ENCODE results near the gene KSR2.
"Not testable (repeated sequence)": the region's sequence is repeated elsewhere in the genome, so short reads cannot be mapped to it uniquely, and the experiment has no call there.

Gene KSR2

GRCh38 chr12:117921929-117922777 lies 46.6 kb downstream of the KSR2 start:
- Mint-ChIP-seq H3K27ac (no peak overlapping the region), H3K4me1 (no peaks in the 10 kb centered on the region), H3K36me3 (no peaks in the 10 kb centered on the region), H3K27me3 (peaks cover 10% of the 10 kb centered on the region), H3K9me3 (no peaks in the 10 kb centered on the region), H3K4me3 (no peak overlapping the region)
- DNase-seq (ENCODE audit: low spot score in 2 of 2) (no peak), ATAC-seq (ENCODE audit: low read depth) (no peak)

GRCh38 chr12:117919479-117919878 lies 49.3 kb downstream of the KSR2 start:
- Mint-ChIP-seq H3K36me3 (no peaks in the 10 kb centered on the region), H3K9me3 (no peaks in the 10 kb centered on the region), H3K4me1 (no peaks in the 10 kb centered on the region), H3K27ac (no peak overlapping the region), H3K27me3 (peaks cover 7% of the 10 kb centered on the region), H3K4me3 (no peak overlapping the region)
- DNase-seq (ENCODE audit: low spot score in 2 of 2) (no peak), ATAC-seq (ENCODE audit: low read depth) (no peak)

GRCh38 chr12:117914686-117915085 lies 54.1 kb downstream of the KSR2 start:
- Mint-ChIP-seq H3K27me3 (peaks cover 7% of the 10 kb centered on the region), H3K9me3 (peaks cover 10% of the 10 kb centered on the region), H3K27ac (no peak overlapping the region), H3K4me3 (no peak overlapping the region), H3K4me1 (no peaks in the 10 kb centered on the region), H3K36me3 (no peaks in the 10 kb centered on the region)
- no peak for DNase-seq (ENCODE audit: low spot score in 2 of 2)
- ATAC-seq (ENCODE audit: low read depth) = no peak

- Mint-ChIP-seq H3K9me3 (peaks cover 10% of the 10 kb centered on the region), H3K27ac (no peak overlapping the region), H3K4me1 (no peaks in the 10 kb centered on the region), H3K36me3 (no peaks in the 10 kb centered on the region), H3K27me3 (peaks cover 2% of the 10 kb centered on the region), H3K4me3 (no peak overlapping the region)
- no peak for ATAC-seq (ENCODE audit: low read depth)
- no peak for DNase-seq (ENCODE audit: low spot score in 2 of 2)
These were observed 56.0 kb downstream of the KSR2 start for GRCh38 chr12:117912756-117913155.

GRCh38 chr12:117908411-117908810 lies 60.4 kb downstream of the KSR2 start:
- ATAC-seq (ENCODE audit: low read depth) (no peak), DNase-seq (ENCODE audit: low spot score in 2 of 2) (no peak)
- Mint-ChIP-seq H3K36me3 (no peaks in the 10 kb centered on the region), H3K4me1 (no peaks in the 10 kb centered on the region), H3K27me3 (no peaks in the 10 kb centered on the region), H3K27ac (no peak overlapping the region), H3K4me3 (no peak overlapping the region), H3K9me3 (peaks cover 10% of the 10 kb centered on the region)

- H3K36me3 Mint-ChIP-seq = no peaks in the 10 kb centered on the region
- no peak overlapping the region for H3K27ac Mint-ChIP-seq
- H3K4me1 Mint-ChIP-seq = no peaks in the 10 kb centered on the region
- no peak overlapping the region for H3K4me3 Mint-ChIP-seq
- no peaks in the 10 kb centered on the region for H3K27me3 Mint-ChIP-seq
- peaks cover 9% of the 10 kb centered on the region for H3K9me3 Mint-ChIP-seq
- no peak for DNase-seq (ENCODE audit: low spot score in 2 of 2)
- no peak for ATAC-seq (ENCODE audit: low read depth)
These were observed 61.6 kb downstream of the KSR2 start for GRCh38 chr12:117907108-117907689.

- Mint-ChIP-seq H3K36me3 (no peaks in the 10 kb centered on the region), H3K4me3 (no peak overlapping the region), H3K27ac (no peak overlapping the region), H3K4me1 (no peaks in the 10 kb centered on the region), H3K9me3 (no peaks in the 10 kb centered on the region), H3K27me3 (no peaks in the 10 kb centered on the region)
- DNase-seq (ENCODE audit: low spot score in 2 of 2) (no peak), ATAC-seq (ENCODE audit: low read depth) (no peak)
These were observed 64.7 kb downstream of the KSR2 start for GRCh38 chr12:117904051-117904450.

GRCh38 chr12:117903110-117903840 lies 65.5 kb downstream of the KSR2 start:
- no peak overlapping the region for H3K4me3 Mint-ChIP-seq
- ATAC-seq (ENCODE audit: low read depth) (no peak), DNase-seq (ENCODE audit: low spot score in 2 of 2) (no peak)
- H3K4me1 Mint-ChIP-seq = no peaks in the 10 kb centered on the region
- no peaks in the 10 kb centered on the region for H3K36me3 Mint-ChIP-seq
- H3K27ac Mint-ChIP-seq = no peak overlapping the region
- no peaks in the 10 kb centered on the region for H3K9me3 Mint-ChIP-seq
- H3K27me3 Mint-ChIP-seq = no peaks in the 10 kb centered on the region

- DNase-seq (ENCODE audit: low spot score in 2 of 2) = no peak
- Mint-ChIP-seq H3K27ac (no peak overlapping the region), H3K4me3 (no peak overlapping the region), H3K27me3 (no peaks in the 10 kb centered on the region), H3K4me1 (no peaks in the 10 kb centered on the region), H3K9me3 (no peaks in the 10 kb centered on the region), H3K36me3 (no peaks in the 10 kb centered on the region)
- no peak for ATAC-seq (ENCODE audit: low read depth)
These were observed 67.2 kb downstream of the KSR2 start for GRCh38 chr12:117901631-117902030.

GRCh38 chr12:117900561-117900960 lies 68.2 kb downstream of the KSR2 start:
- H3K4me3 Mint-ChIP-seq = no peak overlapping the region
- H3K36me3 Mint-ChIP-seq = no peaks in the 10 kb centered on the region
- H3K9me3 Mint-ChIP-seq = no peaks in the 10 kb centered on the region
- no peaks in the 10 kb centered on the region for H3K27me3 Mint-ChIP-seq
- H3K27ac Mint-ChIP-seq = no peak overlapping the region
- no peaks in the 10 kb centered on the region for H3K4me1 Mint-ChIP-seq
- DNase-seq (ENCODE audit: low spot score in 2 of 2) (no peak), ATAC-seq (ENCODE audit: low read depth) (no peak)

GRCh38 chr12:117897372-117898161 lies 71.2 kb downstream of the KSR2 start:
- Mint-ChIP-seq H3K27ac (no peak overlapping the region), H3K9me3 (peaks cover 2% of the 10 kb centered on the region), H3K4me3 (no peak overlapping the region), H3K27me3 (peaks cover 6% of the 10 kb centered on the region), H3K4me1 (no peaks in the 10 kb centered on the region), H3K36me3 (no peaks in the 10 kb centered on the region)
- no peak for ATAC-seq (ENCODE audit: low read depth)
- DNase-seq (ENCODE audit: low spot score in 2 of 2) = no peak

GRCh38 chr12:117896009-117896408 lies 72.8 kb downstream of the KSR2 start:
- no peak for ATAC-seq (ENCODE audit: low read depth)

GRCh38 chr12:117892441-117892840 lies 76.3 kb downstream of the KSR2 start:
- ATAC-seq (ENCODE audit: low read depth) (no peak), DNase-seq (ENCODE audit: low spot score in 2 of 2) (no peak)
- Mint-ChIP-seq H3K9me3 (peaks cover 4% of the 10 kb centered on the region), H3K27ac (no peak overlapping the region), H3K4me3 (no peak overlapping the region), H3K36me3 (no peaks in the 10 kb centered on the region), H3K27me3 (peaks cover 8% of the 10 kb centered on the region), H3K4me1 (peaks cover 3% of the 10 kb centered on the region)

More at GRCh38 chr12:117896009-117896408, 72.8 kb downstream of the KSR2 start:
- Mint-ChIP-seq H3K4me1 (no peaks in the 10 kb centered on the region), H3K36me3 (no peaks in the 10 kb centered on the region), H3K27ac (no peak overlapping the region), H3K27me3 (peaks cover 6% of the 10 kb centered on the region), H3K9me3 (peaks cover 4% of the 10 kb centered on the region), H3K4me3 (no peak overlapping the region)
- no peak for DNase-seq (ENCODE audit: low spot score in 2 of 2)

- ATAC-seq (ENCODE audit: low read depth); H3K27ac Mint-ChIP-seq; H3K4me3 Mint-ChIP-seq; H3K36me3 Mint-ChIP-seq; H3K27me3 Mint-ChIP-seq; H3K4me1 Mint-ChIP-seq; H3K9me3 Mint-ChIP-seq; DNase-seq (ENCODE audit: low spot score in 2 of 2): not testable (repeated sequence)
These were observed 77.5 kb downstream of the KSR2 start for GRCh38 chr12:117891265-117891664.

Measured in memory B cell (primary cell).